MM.1S (cell line): ENCODE data around the gene FAM240A.
A peak's percentile ranks its signal among the peaks of the same experiment; 100 is the strongest.

ENCODE experiments used
- DNase-seq: peaks from one replicate; pipeline ENCODE4 v3.0.0-alpha.2; 2015
- H2AFZ ChIP-seq: fragments of 300-600 bp; sonication (generic); 2 replicates; pipeline ENCODE4 v1.6.0; 2016; ENCODE audit warnings: antibody characterized with exemption, low read length
- H3F3A ChIP-seq: fragments of 300-600 bp; sonication (generic); 2 replicates; pipeline ENCODE4 v1.6.1; 2016; ENCODE audit warnings: mild to moderate bottlenecking, antibody characterized with exemption, low read length, moderate library complexity, mixed read lengths; ENCODE audit not compliant: insufficient read depth
- H3K27ac ChIP-seq: fragments of 300-600 bp; sonication (generic); 2 replicates; pipeline ENCODE4 v1.5.1; 2016; ENCODE audit warnings: mild to moderate bottlenecking, low read length
- H3K27me3 ChIP-seq: fragments of 300-600 bp; sonication (generic); replicated peaks from 2 replicates; pipeline ENCODE4 v1.6.0; 2016; ENCODE audit warnings: low read length; ENCODE audit not compliant: insufficient read depth
- H3K36me3 ChIP-seq: fragments of 300-600 bp; sonication (generic); replicated peaks from 2 replicates; pipeline ENCODE4 v1.6.1; 2016; ENCODE audit warnings: mild to moderate bottlenecking, low read length, mixed read lengths; ENCODE audit not compliant: insufficient read depth
- H3K4me1 ChIP-seq: fragments of 300-600 bp; sonication (generic); 2 replicates; pipeline ENCODE4 v1.6.1; 2016; ENCODE audit warnings: low read length, mixed read lengths
- H3K4me2 ChIP-seq: fragments of 300-600 bp; sonication (generic); 2 replicates; pipeline ENCODE4 v1.6.0; 2016; ENCODE audit warnings: low read depth, low read length
- H3K4me3 ChIP-seq: fragments of 300-600 bp; sonication (generic); 2 replicates; pipeline ENCODE4 v1.5.1; 2016; ENCODE audit warnings: low read length, mixed read lengths
- H3K79me2 ChIP-seq: fragments of 300-600 bp; sonication (generic); 2 replicates; pipeline ENCODE4 v1.6.1; 2016; ENCODE audit warnings: mixed run types, low read length, mixed read lengths
- H3K9ac ChIP-seq: fragments of 300-600 bp; sonication (generic); 2 replicates; pipeline ENCODE4 v1.6.1; 2016; ENCODE audit warnings: low read length, mixed read lengths
- H3K9me2 ChIP-seq: fragments of 300-600 bp; sonication (generic); replicated peaks from 2 replicates; pipeline ENCODE4 v1.6.1; 2016; ENCODE audit warnings: mild to moderate bottlenecking, low read length, mixed read lengths; ENCODE audit not compliant: insufficient read depth
- H3K9me3 ChIP-seq: fragments of 300-600 bp; sonication (generic); replicated peaks from 2 replicates; pipeline ENCODE4 v1.6.1; 2016; ENCODE audit warnings: mild to moderate bottlenecking, low read length, mixed read lengths; ENCODE audit not compliant: insufficient read depth
- H4K20me1 ChIP-seq: fragments of 300-600 bp; sonication (generic); 2 replicates; pipeline ENCODE4 v1.6.1; 2016; ENCODE audit warnings: mild to moderate bottlenecking, low read length, moderate library complexity, mixed read lengths; ENCODE audit not compliant: insufficient read depth
- EZH2 ChIP-seq: fragments of 300-600 bp; sonication (generic); optimal IDR thresholded peaks from 2 replicates; pipeline ENCODE3; 2017; ENCODE audit warnings: low read depth, mild to moderate bottlenecking, antibody characterized with exemption, low read length, mixed read lengths
- EZH2phosphoT487 ChIP-seq: fragments of 300-600 bp; sonication (generic); IDR thresholded peaks from 2 replicates; pipeline ENCODE4 v1.6.1; 2018; ENCODE audit warnings: antibody characterized with exemption, low read length
- TF ChIP-seq, protein P1 (sequence below): fragments of 300-600 bp; sonication (generic); IDR thresholded peaks from 2 replicates; pipeline ENCODE4 v1.5.1; 2016; ENCODE audit warnings: antibody characterized with exemption, low read length, mixed read lengths

Gene FAM240A

DNA sequence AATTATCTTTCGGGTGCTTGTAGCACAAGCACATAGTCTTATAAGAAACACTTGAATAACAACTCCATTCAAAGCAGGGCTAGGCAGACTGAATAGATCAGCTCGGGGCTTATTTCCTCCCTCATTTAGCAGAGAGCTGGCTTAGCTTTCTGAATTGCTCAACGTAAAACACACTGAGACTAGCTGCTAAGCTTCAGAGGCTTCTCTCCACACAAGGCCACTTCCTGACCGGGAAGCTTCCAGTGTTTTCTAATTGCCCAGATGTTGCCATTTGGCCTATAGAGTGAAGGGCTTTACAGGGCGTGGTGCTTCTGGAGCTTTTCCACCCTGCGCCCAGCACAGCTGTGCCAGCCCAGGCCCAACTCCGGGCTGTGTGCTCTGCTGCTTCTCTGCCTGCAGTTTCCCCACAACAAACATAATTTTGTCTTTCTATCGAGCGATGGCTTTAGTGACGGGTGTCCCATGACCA, 16.6 kb downstream of the FAM240A start:
- Histone ChIP-seq H3K4me2 (no peak overlapping the region), H2AFZ (no peak overlapping the region), H3K9ac (no peak overlapping the region)

DNA sequence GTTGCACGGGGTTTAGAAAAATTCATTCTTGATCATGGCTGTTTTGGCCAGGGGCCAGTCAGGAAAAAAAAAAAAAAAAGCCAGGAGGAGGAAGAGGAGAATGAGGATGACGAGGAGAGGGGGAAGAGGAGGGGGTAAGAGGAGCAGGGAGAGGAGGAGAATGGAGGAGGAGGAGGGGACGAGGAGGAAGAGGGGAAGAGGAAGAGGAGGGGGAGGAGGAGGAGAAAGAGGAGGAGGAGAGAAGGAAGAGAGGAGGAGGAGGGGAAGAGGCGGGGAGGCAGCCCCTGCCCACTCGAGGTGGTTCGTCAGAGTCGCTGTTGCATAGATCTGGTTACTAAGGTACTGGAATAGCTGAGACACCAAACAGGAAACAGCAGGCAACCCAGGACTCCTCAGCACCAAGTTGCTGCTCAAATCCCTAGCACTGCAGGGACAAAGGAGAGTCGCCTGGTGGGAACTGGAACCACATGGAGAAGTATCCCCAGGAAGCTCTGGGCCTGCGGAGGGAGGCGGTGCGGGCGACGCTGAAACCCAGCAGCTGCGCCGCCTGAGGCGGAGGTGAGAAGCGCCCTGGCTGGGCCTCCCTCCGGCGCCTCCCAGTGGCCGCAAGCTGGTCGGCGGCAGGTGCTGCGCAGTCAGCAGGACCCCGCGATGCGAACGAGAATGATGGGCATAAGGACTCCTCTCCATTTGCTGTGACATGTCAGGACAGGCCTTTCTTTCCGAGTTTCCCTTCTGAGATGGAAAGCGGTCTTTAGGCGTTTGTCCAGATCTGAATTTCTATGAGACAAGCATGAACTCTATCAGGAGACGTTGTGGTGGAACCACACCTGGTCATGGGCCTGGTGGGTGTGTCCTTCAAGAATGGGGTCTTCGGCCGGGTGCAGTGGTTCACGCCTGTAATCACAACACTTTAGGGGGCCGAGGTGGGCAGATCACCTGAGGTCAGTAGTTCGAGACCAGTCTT, 17.5 kb downstream of the FAM240A start:
- Histone ChIP-seq H3F3A (no peaks in the 10 kb centered on the region), H3K36me3 (no peaks in the 10 kb centered on the region), H3K79me2 (no peaks in the 10 kb centered on the region), H3K9me2 (no peaks in the 10 kb centered on the region), H3K27ac (no peak overlapping the region), H3K9ac (peak overlapping the region; percentile 43; the same call in 1 of the 2 replicates), H4K20me1 (no peaks in the 10 kb centered on the region), H3K27me3 (no peaks in the 10 kb centered on the region), H3K4me1 (no peaks in the 10 kb centered on the region), H3K9me3 (no peaks in the 10 kb centered on the region), H3K4me2 (peak overlapping the region; percentile 80), H3K4me3 (peak overlapping the region; percentile 53), H2AFZ (peak overlapping the region; percentile 86)
- TF ChIP-seq, protein P1, sequence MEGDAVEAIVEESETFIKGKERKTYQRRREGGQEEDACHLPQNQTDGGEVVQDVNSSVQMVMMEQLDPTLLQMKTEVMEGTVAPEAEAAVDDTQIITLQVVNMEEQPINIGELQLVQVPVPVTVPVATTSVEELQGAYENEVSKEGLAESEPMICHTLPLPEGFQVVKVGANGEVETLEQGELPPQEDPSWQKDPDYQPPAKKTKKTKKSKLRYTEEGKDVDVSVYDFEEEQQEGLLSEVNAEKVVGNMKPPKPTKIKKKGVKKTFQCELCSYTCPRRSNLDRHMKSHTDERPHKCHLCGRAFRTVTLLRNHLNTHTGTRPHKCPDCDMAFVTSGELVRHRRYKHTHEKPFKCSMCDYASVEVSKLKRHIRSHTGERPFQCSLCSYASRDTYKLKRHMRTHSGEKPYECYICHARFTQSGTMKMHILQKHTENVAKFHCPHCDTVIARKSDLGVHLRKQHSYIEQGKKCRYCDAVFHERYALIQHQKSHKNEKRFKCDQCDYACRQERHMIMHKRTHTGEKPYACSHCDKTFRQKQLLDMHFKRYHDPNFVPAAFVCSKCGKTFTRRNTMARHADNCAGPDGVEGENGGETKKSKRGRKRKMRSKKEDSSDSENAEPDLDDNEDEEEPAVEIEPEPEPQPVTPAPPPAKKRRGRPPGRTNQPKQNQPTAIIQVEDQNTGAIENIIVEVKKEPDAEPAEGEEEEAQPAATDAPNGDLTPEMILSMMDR = peak; percentile 100
- TF ChIP-seq EZH2 = no peak
- DNase-seq = peak; percentile 81

More for the DNA sequence above, 16.6 kb downstream of the FAM240A start:
- H3K9me2 ChIP-seq = no peaks in the 10 kb centered on the region
- no peaks in the 10 kb centered on the region for H3F3A ChIP-seq
- no peak overlapping the region for H3K27ac ChIP-seq
- H4K20me1 ChIP-seq = no peaks in the 10 kb centered on the region
- no peaks in the 10 kb centered on the region for H3K79me2 ChIP-seq
- H3K4me1 ChIP-seq = no peaks in the 10 kb centered on the region
- no peak for TF ChIP-seq EZH2
- TF ChIP-seq, protein P1 = no peak
- no peak for TF ChIP-seq EZH2phosphoT487
- DNase-seq = no peak
- no peaks in the 10 kb centered on the region for H3K36me3 ChIP-seq
- no peaks in the 10 kb centered on the region for H3K27me3 ChIP-seq
- H3K9me3 ChIP-seq = no peaks in the 10 kb centered on the region
- no peak overlapping the region for H3K4me3 ChIP-seq

DNA sequence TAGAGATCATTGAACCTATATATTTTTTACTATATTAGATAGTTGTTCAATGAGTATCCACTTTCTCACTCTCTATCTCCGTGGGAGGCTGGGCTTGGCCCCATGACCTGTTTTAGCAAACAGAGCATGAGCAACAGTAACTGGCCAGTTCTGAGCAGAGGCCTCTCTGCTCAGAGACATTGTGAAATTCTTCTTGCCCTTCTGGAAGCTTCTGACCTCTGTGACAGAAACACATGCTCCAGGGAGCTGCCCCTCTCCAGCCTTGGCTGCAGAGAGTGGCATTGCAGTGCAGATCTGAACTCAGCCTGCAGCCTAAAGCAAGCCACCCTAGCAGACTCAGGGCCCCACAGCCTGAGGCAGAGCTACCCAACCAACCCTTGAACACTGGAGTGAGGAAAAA, 20.5 kb downstream of the FAM240A start:
- TF ChIP-seq, protein P1 = no peak
- TF ChIP-seq EZH2phosphoT487 (no peak), EZH2 (no peak)
- no peak overlapping the region for H3K4me2 ChIP-seq
- no peaks in the 10 kb centered on the region for H3K79me2 ChIP-seq
- no peaks in the 10 kb centered on the region for H3K9me2 ChIP-seq
- no peaks in the 10 kb centered on the region for H3K9me3 ChIP-seq
- H3F3A ChIP-seq = no peaks in the 10 kb centered on the region
- no peaks in the 10 kb centered on the region for H3K27me3 ChIP-seq
- DNase-seq = no peak
- no peaks in the 10 kb centered on the region for H3K4me1 ChIP-seq
- no peaks in the 10 kb centered on the region for H3K36me3 ChIP-seq
- H4K20me1 ChIP-seq = no peaks in the 10 kb centered on the region
- no peak overlapping the region for H3K4me3 ChIP-seq
- no peak overlapping the region for H3K27ac ChIP-seq
- H3K9ac ChIP-seq = no peak overlapping the region
- no peak overlapping the region for H2AFZ ChIP-seq
